Stomach (tissue), 9 donors: ENCODE results near the gene HEATR9. TPM values are rescaled to one million over a fixed set of nuclear protein-coding genes. Genes with fewer than 3 reads are reported as not detected.

ENCODE experiments used
- DNase-seq, 2 donors: peaks; one replicate each; pipeline versions ENCODE4 v3.0.0 to v3.0.0-alpha.2; 2013 to 2019
- H3K27ac ChIP-seq, 5 donors: fragments of 200-600 bp in 4 of 5; sonication (generic) in 4 of 5; one replicate each; pipeline ENCODE4 v1.5.1; 2013 to 2019; ENCODE audit warnings: mild to moderate bottlenecking in 1 of 5, moderate library complexity in 1 of 5
- H3K27me3 ChIP-seq, 3 donors: fragments of 200-600 bp; sonication (generic); one replicate each; pipeline ENCODE4 v1.5.1; 2017 to 2019; ENCODE audit warnings: mixed run types in 1 of 3
- H3K36me3 ChIP-seq, 4 donors: fragments of 200-600 bp; sonication (generic); 1 replicate in 3 of 4; 2 replicates in 1 of 4; pipeline ENCODE4 v1.5.1; 2016 to 2019
- H3K4me1 ChIP-seq, 4 donors: fragments of 200-600 bp; sonication (generic); one replicate each; pipeline ENCODE4 v1.5.1; 2016 to 2019
- H3K4me3 ChIP-seq, 4 donors: fragments of 200-600 bp; sonication (generic) in 3 of 4; one replicate each; pipeline ENCODE4 v1.5.1; 2016 to 2019; ENCODE audit warnings: mild to moderate bottlenecking in 1 of 4
- H3K9me3 ChIP-seq, 4 donors: fragments of 200-600 bp; sonication (generic); one replicate each; pipeline ENCODE4 v1.5.1; 2016 to 2019
- CTCF ChIP-seq, 7 experiments: fragments of 450-650 bp in 4 of 7; fragments of 200-600 bp in 3 of 7; sonication (generic) in 3 of 7; IDR thresholded peaks; one replicate each; pipeline ENCODE4 v1.5.1; 2016 to 2019; ENCODE audit warnings: antibody characterized with exemption in 7 of 7, control low read depth in 2 of 7, mild to moderate bottlenecking in 1 of 7
- EP300 ChIP-seq: sonication (generic); formaldehyde crosslinking; IDR thresholded peaks from one replicate; pipeline ENCODE4 v1.6.1; 2017; ENCODE audit warnings: antibody characterized with exemption
- POLR2A ChIP-seq, 4 donors: fragments of 450-650 bp; IDR thresholded peaks; one replicate each; pipeline ENCODE4 v1.6.1; 2016; ENCODE audit warnings: antibody characterized with exemption in 4 of 4, control low read depth in 2 of 4, mild to moderate bottlenecking in 1 of 4, moderate library complexity in 1 of 4
- POLR2AphosphoS5 ChIP-seq, 3 donors: sonication (generic); formaldehyde crosslinking; IDR thresholded peaks; one replicate each; pipeline ENCODE4 v1.6.1; 2016; ENCODE audit warnings: antibody characterized with exemption in 3 of 3
- WGBS, 5 donors: extraction: QIAGEN DNeasy Blood & Tissue Kit in 3 of 5; methylation state at CpG; one replicate each; pipeline versions ENCODE4 v1.1.5 to v1.1.7; 2013 to 2018; 5-methylcytosine and 5-hydroxymethylcytosine counted together
- intact Hi-C: fragments of 100-400 bp; cut with DNase I; formaldehyde crosslinking; loops from one replicate; pipeline ENCODE4 v1.15.1; 2023; ENCODE audit warnings: low total_unique reads
- polyA plus RNA-seq, 3 donors: library from polyadenylated mRNA; stranded (reverse); fragments of 200-250 nt; gene quantifications; one replicate each; pipeline ENCODE4 v1.2.3, GENCODE V29; 2013
- total RNA-seq, 5 donors: library from RNA; depleted of rRNA; stranded (reverse); fragments of >200 nt; gene quantifications; one replicate each; pipeline versions ENCODE4 v1.1.0 to v1.2.3, GENCODE V29; 2014 to 2016
- donor health status: healthy with polysubstance abuse.
- donor health status: Bipolar disorder and iron deficiency.
- donor health status: healthy.

The HEATR9 gene
- total and polyA plus RNA-seq, 8 donors = 0.29 TPM; not detected in 7

- no peak overlapping the region for H3K4me3 ChIP-seq
- no peaks in the 10 kb centered on the region for H3K9me3 ChIP-seq
- 50 to 68% (median 62%) methylated on average over 3 of the region's 3 CpGs for WGBS, 5 donors
- H3K27me3 ChIP-seq = no peaks in the 10 kb centered on the region
- TF ChIP-seq POLR2A (IDR thresholded peaks at IDR 0.05) (no peak), POLR2AphosphoS5 (IDR thresholded peaks at IDR 0.05) (no peak), CTCF (IDR thresholded peaks at IDR 0.05) (no peak), EP300 (no peak)
- H3K27ac ChIP-seq = no peak overlapping the region
- no peaks in the 10 kb centered on the region for H3K4me1 ChIP-seq
- intact Hi-C loops = no loop called here
- no peaks in the 10 kb centered on the region for H3K36me3 ChIP-seq
- DNase-seq = no peak
Measured at GRCh38 chr17:35906926-35907637, 38.4 kb upstream of the HEATR9 start.

GRCh38 chr17:35906191-35906925 is 37.7 kb upstream of the HEATR9 start:
- Histone ChIP-seq H3K27ac (no peak overlapping the region), H3K4me3 (no peak overlapping the region), H3K9me3 (no peaks in the 10 kb centered on the region), H3K27me3 (no peaks in the 10 kb centered on the region), H3K36me3 (no peaks in the 10 kb centered on the region), H3K4me1 (no peaks in the 10 kb centered on the region)
- 89 to 94% (median 93%) methylated on average over 5 of the region's 5 CpGs for WGBS, 5 donors
- no peak for DNase-seq
- intact Hi-C loops = no loop called here
- TF ChIP-seq POLR2AphosphoS5 (IDR thresholded peaks at IDR 0.05) = no peak
- TF ChIP-seq EP300 = no peak
- TF ChIP-seq CTCF (IDR thresholded peaks at IDR 0.05) = no peak
- no peak for TF ChIP-seq POLR2A (IDR thresholded peaks at IDR 0.05)

- Histone ChIP-seq H3K4me1 (peaks cover 0 to 4% (median 0%) of the 10 kb centered on the region in 4 donors), H3K27ac (no peak overlapping the region), H3K9me3 (no peaks in the 10 kb centered on the region), H3K36me3 (no peaks in the 10 kb centered on the region), H3K4me3 (no peak overlapping the region), H3K27me3 (no peaks in the 10 kb centered on the region)
- WGBS, 5 donors = 83 to 94% (median 91%) methylated on average over 5 of the region's 5 CpGs
- no peak for TF ChIP-seq POLR2A (IDR thresholded peaks at IDR 0.05)
- no peak for TF ChIP-seq POLR2AphosphoS5 (IDR thresholded peaks at IDR 0.05)
- no peak for TF ChIP-seq CTCF (IDR thresholded peaks at IDR 0.05)
- no peak for TF ChIP-seq EP300
- intact Hi-C loops = no loop called here
- DNase-seq = no peak
Measured at GRCh38 chr17:35903451-35903850, 34.8 kb upstream of the HEATR9 start.

GRCh38 chr17:35901631-35902175 is 33.0 kb upstream of the HEATR9 start:
- Histone ChIP-seq H3K9me3 (no peaks in the 10 kb centered on the region), H3K4me3 (no peak overlapping the region), H3K27ac (no peak overlapping the region), H3K27me3 (no peaks in the 10 kb centered on the region), H3K4me1 (peaks cover 0 to 6% (median 0%) of the 10 kb centered on the region in 4 donors), H3K36me3 (no peaks in the 10 kb centered on the region)
- intact Hi-C loops = no loop called here
- DNase-seq = no peak
- 84 to 92% (median 90%) methylated on average over 9 of the region's 9 CpGs for WGBS, 5 donors
- TF ChIP-seq CTCF (IDR thresholded peaks at IDR 0.05) (no peak), POLR2A (IDR thresholded peaks at IDR 0.05) (no peak), EP300 (no peak), POLR2AphosphoS5 (IDR thresholded peaks at IDR 0.05) (no peak)
